MM.1S (cell line): Measurements from ENCODE around the gene ITPKC.

Experiments used
- DNase-seq: peaks from one replicate; pipeline ENCODE4 v3.0.0-alpha.2; 2015
- H2AFZ ChIP-seq: fragments of 300-600 bp; sonication (generic); 2 replicates; pipeline ENCODE4 v1.6.0; 2016; ENCODE audit warnings: antibody characterized with exemption, low read length
- H3F3A ChIP-seq: fragments of 300-600 bp; sonication (generic); 2 replicates; pipeline ENCODE4 v1.6.1; 2016; ENCODE audit warnings: mild to moderate bottlenecking, antibody characterized with exemption, low read length, moderate library complexity, mixed read lengths; ENCODE audit not compliant: insufficient read depth
- H3K27ac ChIP-seq: fragments of 300-600 bp; sonication (generic); 2 replicates; pipeline ENCODE4 v1.5.1; 2016; ENCODE audit warnings: mild to moderate bottlenecking, low read length
- H3K27me3 ChIP-seq: fragments of 300-600 bp; sonication (generic); replicated peaks from 2 replicates; pipeline ENCODE4 v1.6.0; 2016; ENCODE audit warnings: low read length; ENCODE audit not compliant: insufficient read depth
- H3K36me3 ChIP-seq: fragments of 300-600 bp; sonication (generic); replicated peaks from 2 replicates; pipeline ENCODE4 v1.6.1; 2016; ENCODE audit warnings: mild to moderate bottlenecking, low read length, mixed read lengths; ENCODE audit not compliant: insufficient read depth
- H3K4me1 ChIP-seq: fragments of 300-600 bp; sonication (generic); 2 replicates; pipeline ENCODE4 v1.6.1; 2016; ENCODE audit warnings: low read length, mixed read lengths
- H3K4me2 ChIP-seq: fragments of 300-600 bp; sonication (generic); 2 replicates; pipeline ENCODE4 v1.6.0; 2016; ENCODE audit warnings: low read depth, low read length
- H3K4me3 ChIP-seq: fragments of 300-600 bp; sonication (generic); 2 replicates; pipeline ENCODE4 v1.5.1; 2016; ENCODE audit warnings: low read length, mixed read lengths
- H3K79me2 ChIP-seq: fragments of 300-600 bp; sonication (generic); 2 replicates; pipeline ENCODE4 v1.6.1; 2016; ENCODE audit warnings: mixed run types, low read length, mixed read lengths
- H3K9ac ChIP-seq: fragments of 300-600 bp; sonication (generic); 2 replicates; pipeline ENCODE4 v1.6.1; 2016; ENCODE audit warnings: low read length, mixed read lengths
- H3K9me2 ChIP-seq: fragments of 300-600 bp; sonication (generic); replicated peaks from 2 replicates; pipeline ENCODE4 v1.6.1; 2016; ENCODE audit warnings: mild to moderate bottlenecking, low read length, mixed read lengths; ENCODE audit not compliant: insufficient read depth
- H3K9me3 ChIP-seq: fragments of 300-600 bp; sonication (generic); replicated peaks from 2 replicates; pipeline ENCODE4 v1.6.1; 2016; ENCODE audit warnings: mild to moderate bottlenecking, low read length, mixed read lengths; ENCODE audit not compliant: insufficient read depth
- H4K20me1 ChIP-seq: fragments of 300-600 bp; sonication (generic); 2 replicates; pipeline ENCODE4 v1.6.1; 2016; ENCODE audit warnings: mild to moderate bottlenecking, low read length, moderate library complexity, mixed read lengths; ENCODE audit not compliant: insufficient read depth
- EZH2 ChIP-seq: fragments of 300-600 bp; sonication (generic); optimal IDR thresholded peaks from 2 replicates; pipeline ENCODE3; 2017; ENCODE audit warnings: low read depth, mild to moderate bottlenecking, antibody characterized with exemption, low read length, mixed read lengths
- EZH2phosphoT487 ChIP-seq: fragments of 300-600 bp; sonication (generic); IDR thresholded peaks from 2 replicates; pipeline ENCODE4 v1.6.1; 2018; ENCODE audit warnings: antibody characterized with exemption, low read length
- TF ChIP-seq, protein P1 (sequence below): fragments of 300-600 bp; sonication (generic); IDR thresholded peaks from 2 replicates; pipeline ENCODE4 v1.5.1; 2016; ENCODE audit warnings: antibody characterized with exemption, low read length, mixed read lengths

Gene ITPKC

DNA sequence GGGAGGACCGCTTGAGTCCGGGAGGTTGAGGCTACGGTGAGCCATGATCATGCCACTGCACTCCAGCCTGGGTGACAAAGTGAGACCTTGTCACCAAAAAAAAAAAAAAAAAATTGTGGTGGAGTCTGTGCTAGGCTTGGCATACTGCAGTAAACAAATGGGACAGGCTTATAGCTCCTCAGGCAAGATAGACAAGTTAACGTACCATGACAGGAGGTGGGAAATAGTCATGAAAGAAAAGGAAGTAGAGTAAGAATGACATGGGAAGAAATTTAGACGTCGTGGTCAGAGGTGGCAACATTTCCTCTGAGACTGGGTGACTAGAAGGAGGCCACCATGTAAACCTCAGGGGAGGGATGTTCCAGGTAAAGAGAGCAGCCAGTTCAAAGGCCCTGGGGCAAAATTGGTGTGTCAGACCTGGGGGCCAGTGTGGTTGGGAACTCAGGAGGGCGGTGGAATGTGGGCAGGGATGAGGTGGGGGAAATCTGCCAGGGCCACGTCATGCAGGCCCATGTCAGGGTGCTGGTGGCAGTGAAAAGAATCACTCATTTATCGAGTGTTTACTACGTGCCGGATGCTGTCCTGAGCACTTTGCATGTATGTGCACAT lies 39.7 kb downstream of the ITPKC start:
- H3K9me2 ChIP-seq = no peaks in the 10 kb centered on the region
- no peaks in the 10 kb centered on the region for H3K27me3 ChIP-seq
- no peak overlapping the region for H3K4me3 ChIP-seq
- H3F3A ChIP-seq = peaks cover 2% of the 10 kb centered on the region
- no peak overlapping the region for H3K9ac ChIP-seq
- DNase-seq = no peak
- H3K36me3 ChIP-seq = peaks cover 10% of the 10 kb centered on the region
- H2AFZ ChIP-seq = no peak overlapping the region
- no peak overlapping the region for H3K27ac ChIP-seq
- H3K9me3 ChIP-seq = no peaks in the 10 kb centered on the region
- H3K79me2 ChIP-seq = peaks cover 81% of the 10 kb centered on the region
- H4K20me1 ChIP-seq = peaks cover 32% of the 10 kb centered on the region
- H3K4me1 ChIP-seq = 0 out of 2 replicates have a peak, but pooled peaks cover 5% of the 10 kb centered on the region
- no peak for TF ChIP-seq EZH2phosphoT487
- TF ChIP-seq, protein P1, sequence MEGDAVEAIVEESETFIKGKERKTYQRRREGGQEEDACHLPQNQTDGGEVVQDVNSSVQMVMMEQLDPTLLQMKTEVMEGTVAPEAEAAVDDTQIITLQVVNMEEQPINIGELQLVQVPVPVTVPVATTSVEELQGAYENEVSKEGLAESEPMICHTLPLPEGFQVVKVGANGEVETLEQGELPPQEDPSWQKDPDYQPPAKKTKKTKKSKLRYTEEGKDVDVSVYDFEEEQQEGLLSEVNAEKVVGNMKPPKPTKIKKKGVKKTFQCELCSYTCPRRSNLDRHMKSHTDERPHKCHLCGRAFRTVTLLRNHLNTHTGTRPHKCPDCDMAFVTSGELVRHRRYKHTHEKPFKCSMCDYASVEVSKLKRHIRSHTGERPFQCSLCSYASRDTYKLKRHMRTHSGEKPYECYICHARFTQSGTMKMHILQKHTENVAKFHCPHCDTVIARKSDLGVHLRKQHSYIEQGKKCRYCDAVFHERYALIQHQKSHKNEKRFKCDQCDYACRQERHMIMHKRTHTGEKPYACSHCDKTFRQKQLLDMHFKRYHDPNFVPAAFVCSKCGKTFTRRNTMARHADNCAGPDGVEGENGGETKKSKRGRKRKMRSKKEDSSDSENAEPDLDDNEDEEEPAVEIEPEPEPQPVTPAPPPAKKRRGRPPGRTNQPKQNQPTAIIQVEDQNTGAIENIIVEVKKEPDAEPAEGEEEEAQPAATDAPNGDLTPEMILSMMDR = no peak
- TF ChIP-seq EZH2 = no peak
- no peak overlapping the region for H3K4me2 ChIP-seq

DNA sequence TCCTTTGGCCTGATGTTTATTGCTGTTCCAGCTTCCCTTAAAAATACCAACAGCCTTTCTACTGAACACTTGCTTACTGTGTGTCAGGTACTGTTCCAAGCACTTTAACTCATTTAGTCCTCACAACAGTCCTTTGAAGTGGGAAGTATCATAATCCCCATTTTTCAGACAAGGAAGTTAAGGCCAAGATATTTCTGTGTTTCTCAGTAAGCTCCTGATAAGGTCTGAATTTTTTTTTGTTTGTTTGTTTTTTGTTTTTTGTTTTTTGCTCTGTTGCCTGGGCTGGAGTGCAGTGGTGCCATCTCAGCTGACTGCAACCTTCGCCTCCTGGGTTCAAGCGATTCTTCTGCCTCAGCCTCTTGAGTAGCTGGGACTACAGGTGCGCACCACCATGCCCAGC lies 41.6 kb downstream of the ITPKC start:
- Histone ChIP-seq H3K79me2 (peaks cover 77% of the 10 kb centered on the region), H3K9me3 (no peaks in the 10 kb centered on the region), H3K4me2 (no peak overlapping the region), H3K4me3 (no peak overlapping the region), H3K36me3 (peaks cover 17% of the 10 kb centered on the region), H3K4me1 (no peaks in the 10 kb centered on the region), H3F3A (no peaks in the 10 kb centered on the region), H3K27me3 (no peaks in the 10 kb centered on the region), H3K9ac (no peak overlapping the region), H3K27ac (no peak overlapping the region), H2AFZ (no peak overlapping the region), H4K20me1 (peaks cover 34% of the 10 kb centered on the region), H3K9me2 (no peaks in the 10 kb centered on the region)
- TF ChIP-seq, protein P1 = no peak
- TF ChIP-seq EZH2phosphoT487 (no peak), EZH2 (no peak)
- no peak for DNase-seq

- TF ChIP-seq EZH2 = no peak
- TF ChIP-seq, protein P1 = no peak
- no peak for TF ChIP-seq EZH2phosphoT487
- no peaks in the 10 kb centered on the region for H3K9me2 ChIP-seq
- no peak overlapping the region for H2AFZ ChIP-seq
- no peak for DNase-seq
- peaks cover 25% of the 10 kb centered on the region for H3K36me3 ChIP-seq
- no peaks in the 10 kb centered on the region for H3K9me3 ChIP-seq
- H3K27ac ChIP-seq = no peak overlapping the region
- H3F3A ChIP-seq = no peaks in the 10 kb centered on the region
- no peak overlapping the region for H3K9ac ChIP-seq
- no peak overlapping the region for H3K4me3 ChIP-seq
- peaks cover 68% of the 10 kb centered on the region for H3K79me2 ChIP-seq
- H3K4me2 ChIP-seq = no peak overlapping the region
- peaks cover 32% of the 10 kb centered on the region for H4K20me1 ChIP-seq
- no peaks in the 10 kb centered on the region for H3K4me1 ChIP-seq
- H3K27me3 ChIP-seq = no peaks in the 10 kb centered on the region
These were observed 42.4 kb downstream of the ITPKC start for GRCh38 chr19:40759352-40759751.
